Left kidney (tissue), 2 donors: ENCODE data around the gene CBLB. TPM values are rescaled to one million over a fixed set of nuclear protein-coding genes. Genes with fewer than 3 reads are reported as not detected.
"Not testable (repeated sequence)": the region's sequence is repeated elsewhere in the genome, so short reads cannot be mapped to it uniquely, and the experiment has no call there.

ENCODE experiments used
- DNase-seq: peaks from one replicate; pipeline ENCODE4 v3.0.0-alpha.2; 2013
- polyA plus RNA-seq: library from polyadenylated mRNA; unstranded; fragments of 120-200 nt; gene quantifications from one replicate; pipeline ENCODE4 v1.2.1, GENCODE V29; 2013; ENCODE audit not compliant: insufficient read length

The CBLB gene
- polyA plus RNA-seq, 1 donor: 64.4 TPM

- DNase-seq: no peak
Measured at GRCh38 chr3:105758451-105758850, 110.4 kb downstream of the CBLB start.

- no peak for DNase-seq
Measured at GRCh38 chr3:105755121-105755886, 113.5 kb downstream of the CBLB start.

- DNase-seq: no peak
Measured at GRCh38 chr3:105752791-105753415, 115.9 kb downstream of the CBLB start.

GRCh38 chr3:105747696-105748095 is 121.1 kb downstream of the CBLB start:
- no peak for DNase-seq

GRCh38 chr3:105747060-105747541 is 121.7 kb downstream of the CBLB start:
- DNase-seq: no peak

- DNase-seq: no peak
Measured at GRCh38 chr3:105746231-105746996, 122.4 kb downstream of the CBLB start.

GRCh38 chr3:105745046-105745445 is 123.8 kb downstream of the CBLB start:
- no peak for DNase-seq

GRCh38 chr3:105744202-105744601 is 124.6 kb downstream of the CBLB start:
- no peak for DNase-seq

GRCh38 chr3:105733356-105733755 is 135.5 kb downstream of the CBLB start:
- DNase-seq: no peak

- DNase-seq: no peak
Measured at GRCh38 chr3:105731686-105732085, 137.1 kb downstream of the CBLB start.

- no peak for DNase-seq
Measured at GRCh38 chr3:105730801-105731354, 137.9 kb downstream of the CBLB start.

- DNase-seq: no peak
Measured at GRCh38 chr3:105729667-105730066, 139.1 kb downstream of the CBLB start.

- no peak for DNase-seq
Measured at GRCh38 chr3:105728771-105729312, 140.0 kb downstream of the CBLB start.

- DNase-seq: not testable (repeated sequence)
Measured at GRCh38 chr3:105727036-105727435, 141.8 kb downstream of the CBLB start.

GRCh38 chr3:105722943-105723556 is 145.8 kb downstream of the CBLB start:
- DNase-seq: no peak

- no peak for DNase-seq
Measured at GRCh38 chr3:105719791-105720190, 149.0 kb downstream of the CBLB start.

- DNase-seq: no peak
Measured at GRCh38 chr3:105715372-105715771, 153.4 kb downstream of the CBLB start.

- DNase-seq: no peak
Measured at GRCh38 chr3:105714453-105714852, 154.4 kb downstream of the CBLB start.

- no peak for DNase-seq
Measured at GRCh38 chr3:105708980-105709379, 159.8 kb downstream of the CBLB start.

- no peak for DNase-seq
Measured at GRCh38 chr3:105707009-105707408, 161.8 kb downstream of the CBLB start.

GRCh38 chr3:105704726-105705410 is 163.9 kb downstream of the CBLB start:
- DNase-seq: no peak
